HG02763 (cell line): ENCODE measurements around the gene FLT4.

Experiments
- ATAC-seq: cut with Tn5 transposase; IDR thresholded peaks from one replicate; pipeline ENCODE4 v1.9.1; 2021; ENCODE audit warnings: mild to moderate bottlenecking, moderate library complexity; ENCODE audit not compliant: unreplicated experiment

FLT4 gene

GRCh38 chr5:180608572-180609310, 40.7 kb downstream of the FLT4 start:
- ATAC-seq: no peak

- ATAC-seq: no peak
These were observed 41.4 kb downstream of the FLT4 start for GRCh38 chr5:180607861-180608571.

GRCh38 chr5:180606215-180606785, 43.1 kb downstream of the FLT4 start:
- no peak for ATAC-seq

- ATAC-seq: no peak
These were observed 43.7 kb downstream of the FLT4 start for GRCh38 chr5:180605554-180606214.

GRCh38 chr5:180604271-180604670, 45.1 kb downstream of the FLT4 start:
- ATAC-seq: no peak

GRCh38 chr5:180603076-180603594, 46.3 kb downstream of the FLT4 start:
- no peak for ATAC-seq

- ATAC-seq: no peak
These were observed 46.8 kb downstream of the FLT4 start for GRCh38 chr5:180602481-180603075.

GRCh38 chr5:180601591-180602480, 47.6 kb downstream of the FLT4 start:
- ATAC-seq: no peak

GRCh38 chr5:180600554-180601041, 48.8 kb downstream of the FLT4 start:
- ATAC-seq: no peak

- ATAC-seq: no peak
These were observed 49.3 kb downstream of the FLT4 start for GRCh38 chr5:180599981-180600553.

- no peak for ATAC-seq
These were observed 49.8 kb downstream of the FLT4 start for GRCh38 chr5:180599590-180599914.

- no peak for ATAC-seq
These were observed 50.4 kb downstream of the FLT4 start for GRCh38 chr5:180598797-180599589.

GRCh38 chr5:180598316-180598701, 51.1 kb downstream of the FLT4 start:
- ATAC-seq: no peak

- no peak for ATAC-seq
These were observed 52.6 kb downstream of the FLT4 start for GRCh38 chr5:180596668-180597231.

GRCh38 chr5:180596115-180596667, 53.2 kb downstream of the FLT4 start:
- no peak for ATAC-seq

GRCh38 chr5:180595381-180596114, 53.9 kb downstream of the FLT4 start:
- ATAC-seq: no peak

GRCh38 chr5:180595046-180595379, 54.4 kb downstream of the FLT4 start:
- no peak for ATAC-seq
